ENCODE results near the gene ZBP1.

DNA sequence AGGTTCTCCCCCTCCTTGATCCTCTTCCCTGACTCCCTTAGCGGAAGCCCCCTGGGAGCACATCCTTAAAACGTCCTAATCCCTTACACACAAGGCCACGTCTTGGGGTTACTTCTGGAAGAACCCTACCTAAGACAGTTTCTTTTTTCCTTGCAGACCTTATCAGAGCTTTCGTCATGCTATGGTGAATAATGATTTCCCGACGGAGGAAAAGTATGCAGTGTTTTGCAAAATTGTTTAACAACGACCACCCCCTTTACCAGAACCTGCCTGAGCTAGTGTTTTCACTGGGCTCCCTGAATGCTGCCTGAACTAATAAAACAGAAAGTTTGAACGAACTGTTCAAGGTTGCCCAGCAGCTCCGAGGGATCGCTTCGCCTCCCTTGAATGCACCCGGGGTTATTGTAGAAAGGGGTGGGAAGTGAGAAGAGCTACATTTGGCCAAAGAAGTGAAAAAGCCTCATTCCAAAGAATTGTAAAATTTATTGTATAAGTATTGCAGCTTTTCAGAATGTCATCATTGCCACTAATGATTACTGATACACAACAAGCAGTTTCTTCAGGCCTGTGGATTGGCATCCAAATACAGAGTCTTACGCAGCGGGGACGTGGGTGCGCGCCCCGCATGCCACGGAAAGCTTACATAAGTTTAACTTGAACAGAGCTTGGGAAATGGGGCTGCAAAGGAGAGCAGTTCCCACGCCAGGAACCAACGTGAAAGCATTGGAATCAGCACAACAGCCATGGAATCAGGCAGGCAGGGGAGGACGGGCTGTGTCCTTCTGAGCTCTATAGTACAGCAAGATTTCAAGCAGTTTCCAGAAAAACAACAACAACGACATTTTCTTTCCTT lies 27.9 kb upstream of the ZBP1 start:
- TF ChIP-seq CTCF (IDR thresholded peaks at IDR 0.05): no peak
- TF ChIP-seq ZFX (IDR thresholded peaks at IDR 0.05; ENCODE audit: borderline replicate concordance): no peak

All from 22Rv1 (cell line).